Heart left ventricle (tissue), 13 donors: ENCODE results near the gene MAP3K10.

Experiments used
- POLR2A ChIP-seq, 2 donors: fragments of 450-650 bp; IDR thresholded peaks; one replicate each; pipeline ENCODE4 v1.6.1; 2017; ENCODE audit warnings: antibody characterized with exemption in 2 of 2, mild to moderate bottlenecking in 2 of 2, moderate library complexity in 2 of 2
- TF ChIP-seq, protein P1 (sequence below), 12 donors: fragments of 200-600 bp; sonication (generic) in 4 of 12; IDR thresholded peaks; one replicate each; pipeline versions ENCODE4 v1.5.0 to v1.8.0; 2018 to 2022; ENCODE audit warnings: antibody characterized with exemption in 12 of 12, mild to moderate bottlenecking in 5 of 12
- donor health status: ischemic (EF 13 %, LVEDD 7.1; RV severe dilation, severe dysfunction).
- donor health status: DM: no; HTN: yes; CAD: no.
- donor health status: DM: no; HTN: no; CAD: no.
- donor health status: ischemic (EF 25% LVEDD 6.9; RV normal size, moderate dysfunction).
- donor health status: ischemic (EF 25% LVEDD 5.7; RV mildly dilated, moderate dysfunction).
- donor health status: ischemic (EF 35%, LVEDD 5.7; RV mildly dilated, moderate dysfunction).
- donor health status: nonischemic (EF 11% LVEDD 7.7; RV severe dilation, severe dysfunction).
- donor health status: DM: yes; HTN: yes; CAD: no.
- donor health status: PGD.
- donor health status: ischemic (EF 29% LVEDD 5.4; RV normal size, mild dysfunction).
- donor health status: nonischemic (EF 23%, LVEDD 6.1; RV moderate dilation, normal function).

DNA sequence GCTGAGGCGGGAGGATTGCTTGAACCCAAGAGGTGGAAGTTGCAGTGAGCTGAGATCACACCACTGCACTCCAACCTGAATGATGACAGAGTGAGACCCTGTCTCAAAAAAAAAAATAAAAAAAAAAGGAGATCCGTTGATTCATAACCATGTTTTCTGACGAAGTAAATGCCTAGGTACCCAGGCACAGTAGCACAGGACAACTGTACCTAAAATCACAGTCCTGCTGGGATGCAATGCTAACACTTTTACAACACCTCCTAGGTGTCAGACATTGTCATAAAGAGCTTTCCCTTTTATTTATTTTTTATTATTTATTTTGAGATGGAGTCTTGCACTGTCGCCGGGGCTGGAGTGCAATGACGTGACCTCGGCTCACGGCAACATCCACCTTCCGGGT, 29.4 kb downstream of the MAP3K10 start:
- no peak for TF ChIP-seq POLR2A (IDR thresholded peaks at IDR 0.05)
- TF ChIP-seq, protein P1, sequence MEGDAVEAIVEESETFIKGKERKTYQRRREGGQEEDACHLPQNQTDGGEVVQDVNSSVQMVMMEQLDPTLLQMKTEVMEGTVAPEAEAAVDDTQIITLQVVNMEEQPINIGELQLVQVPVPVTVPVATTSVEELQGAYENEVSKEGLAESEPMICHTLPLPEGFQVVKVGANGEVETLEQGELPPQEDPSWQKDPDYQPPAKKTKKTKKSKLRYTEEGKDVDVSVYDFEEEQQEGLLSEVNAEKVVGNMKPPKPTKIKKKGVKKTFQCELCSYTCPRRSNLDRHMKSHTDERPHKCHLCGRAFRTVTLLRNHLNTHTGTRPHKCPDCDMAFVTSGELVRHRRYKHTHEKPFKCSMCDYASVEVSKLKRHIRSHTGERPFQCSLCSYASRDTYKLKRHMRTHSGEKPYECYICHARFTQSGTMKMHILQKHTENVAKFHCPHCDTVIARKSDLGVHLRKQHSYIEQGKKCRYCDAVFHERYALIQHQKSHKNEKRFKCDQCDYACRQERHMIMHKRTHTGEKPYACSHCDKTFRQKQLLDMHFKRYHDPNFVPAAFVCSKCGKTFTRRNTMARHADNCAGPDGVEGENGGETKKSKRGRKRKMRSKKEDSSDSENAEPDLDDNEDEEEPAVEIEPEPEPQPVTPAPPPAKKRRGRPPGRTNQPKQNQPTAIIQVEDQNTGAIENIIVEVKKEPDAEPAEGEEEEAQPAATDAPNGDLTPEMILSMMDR (IDR thresholded peaks at IDR 0.05): no peak
